Type B pancreatic cell (in vitro differentiated cells): Measurements from ENCODE around the gene NPB. TPM values are rescaled to one million over a fixed set of nuclear protein-coding genes. Genes with fewer than 3 reads are reported as not detected.
A peak's percentile ranks its signal among the peaks of the same experiment; 100 is the strongest.

Experiments used
- DNase-seq: peaks from one replicate; pipeline ENCODE4 v3.0.0; 2021; ENCODE audit warnings: mixed read lengths; ENCODE audit not compliant: unreplicated experiment; ENCODE audit errors: extremely low spot score
- H3K27ac Mint-ChIP-seq: 2 replicates; pipeline ENCODE4 v1.8.0; 2021; ENCODE audit warnings: mild to moderate bottlenecking, mixed read lengths
- H3K27me3 Mint-ChIP-seq: 2 replicates; pipeline ENCODE4 v1.8.0; 2021; ENCODE audit warnings: mixed read lengths
- H3K36me3 Mint-ChIP-seq: 2 replicates; pipeline ENCODE4 v1.8.0; 2021; ENCODE audit warnings: mixed read lengths
- H3K4me1 Mint-ChIP-seq: one replicate; pipeline ENCODE4 v1.8.0; 2021; ENCODE audit warnings: mixed read lengths; ENCODE audit not compliant: unreplicated experiment
- H3K4me3 Mint-ChIP-seq: 2 replicates; pipeline ENCODE4 v1.8.0; 2021; ENCODE audit warnings: mild to moderate bottlenecking, mixed read lengths
- H3K9me3 Mint-ChIP-seq: 2 replicates; pipeline ENCODE4 v1.8.0; 2021; ENCODE audit warnings: mixed read lengths
- CTCF ChIP-seq: fragments of 200-600 bp; sonication (generic); conservative IDR thresholded peaks from 2 replicates; pipeline ENCODE4 v1.5.0; 2021; ENCODE audit warnings: antibody characterized with exemption, mild to moderate bottlenecking
- total RNA-seq: library from RNA; stranded (reverse); gene quantifications from 2 replicates; pipeline ENCODE4 v1.2.1, GENCODE V29; 2021; ENCODE audit warnings: low replicate concordance

The NPB gene
- total RNA-seq, 1 donor from 2014 or later, result 2.5 TPM

DNA sequence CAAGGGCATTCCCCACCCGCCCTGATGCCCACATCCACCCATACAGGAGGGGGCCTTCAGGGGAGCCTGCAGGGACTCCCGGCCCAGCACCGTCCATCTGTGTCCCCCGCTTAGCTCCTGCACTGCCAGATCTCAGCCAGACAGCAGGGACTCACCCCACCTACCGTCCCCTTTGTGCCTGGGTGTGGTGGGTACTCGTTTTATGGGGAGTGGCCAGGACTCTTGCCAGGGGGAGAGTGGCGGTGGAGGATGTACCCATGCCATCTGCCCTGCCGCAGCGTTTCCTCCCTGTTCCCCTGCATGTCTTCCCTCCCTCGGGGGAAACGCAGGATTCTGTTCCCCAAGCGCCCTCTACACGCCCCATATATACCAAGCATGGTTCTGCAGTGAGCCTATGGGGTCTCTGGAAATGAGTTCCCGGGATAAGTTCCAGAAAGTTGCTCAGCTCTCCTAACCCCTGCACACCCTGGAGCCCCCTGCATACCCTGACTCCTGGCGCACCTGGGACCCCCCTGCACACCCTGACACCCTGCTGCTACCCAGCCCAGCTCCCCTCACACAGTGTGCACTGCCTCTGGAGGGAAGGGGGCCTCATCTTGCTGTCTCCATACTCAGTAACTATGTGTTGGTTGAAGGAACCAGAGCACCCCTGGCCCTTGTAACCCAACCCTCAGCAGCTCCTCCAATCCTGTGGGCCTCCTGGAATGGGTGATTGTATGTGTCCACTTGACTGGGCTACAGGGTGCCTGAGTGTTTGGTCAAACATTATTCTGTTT, 29.7 kb downstream of the NPB start:
- TF ChIP-seq CTCF, result no peak
- Mint-ChIP-seq H3K27me3 (no peaks in the 10 kb centered on the region), H3K9me3 (no peaks in the 10 kb centered on the region), H3K4me1 (peaks cover 3% of the 10 kb centered on the region), H3K4me3 (no peak overlapping the region), H3K36me3 (no peaks in the 10 kb centered on the region), H3K27ac (no peak overlapping the region)
- no peak for DNase-seq

DNA sequence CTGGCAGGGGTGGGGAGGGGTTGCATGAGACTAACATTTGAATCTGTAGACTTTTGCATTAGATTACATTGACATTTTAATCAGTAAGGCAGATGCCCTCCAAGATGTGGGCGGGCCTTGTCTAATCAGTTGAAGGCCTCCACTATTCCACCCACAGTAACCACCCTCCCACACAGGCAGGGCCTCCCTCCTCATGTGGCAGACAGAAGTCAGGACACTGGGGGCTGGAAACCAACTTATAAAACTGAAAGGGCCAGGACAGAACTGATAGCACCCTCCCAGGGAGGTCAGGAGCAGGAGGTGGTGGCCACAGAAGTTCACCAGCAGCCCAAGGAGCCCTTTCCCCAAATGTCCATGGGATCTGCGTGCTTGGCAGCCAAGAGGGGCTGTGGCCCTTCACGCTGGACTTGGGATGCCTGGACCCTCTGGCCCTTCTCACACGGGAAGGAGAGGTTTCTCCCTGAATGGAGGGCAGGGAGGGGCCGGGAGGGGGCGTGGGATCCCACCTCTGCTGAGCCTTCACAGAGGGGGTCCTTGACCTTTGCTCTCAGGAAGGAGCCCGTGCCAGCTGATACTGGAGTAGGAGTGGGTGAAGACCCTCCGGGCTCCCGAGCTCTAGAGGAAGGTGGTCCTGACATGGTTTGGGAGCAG, 30.4 kb downstream of the NPB start:
- Mint-ChIP-seq H3K27ac (no peak overlapping the region), H3K27me3 (no peaks in the 10 kb centered on the region), H3K4me1 (peaks cover 3% of the 10 kb centered on the region), H3K36me3 (no peaks in the 10 kb centered on the region), H3K9me3 (no peaks in the 10 kb centered on the region), H3K4me3 (no peak overlapping the region)
- DNase-seq, result no peak
- TF ChIP-seq CTCF, result no peak

DNA sequence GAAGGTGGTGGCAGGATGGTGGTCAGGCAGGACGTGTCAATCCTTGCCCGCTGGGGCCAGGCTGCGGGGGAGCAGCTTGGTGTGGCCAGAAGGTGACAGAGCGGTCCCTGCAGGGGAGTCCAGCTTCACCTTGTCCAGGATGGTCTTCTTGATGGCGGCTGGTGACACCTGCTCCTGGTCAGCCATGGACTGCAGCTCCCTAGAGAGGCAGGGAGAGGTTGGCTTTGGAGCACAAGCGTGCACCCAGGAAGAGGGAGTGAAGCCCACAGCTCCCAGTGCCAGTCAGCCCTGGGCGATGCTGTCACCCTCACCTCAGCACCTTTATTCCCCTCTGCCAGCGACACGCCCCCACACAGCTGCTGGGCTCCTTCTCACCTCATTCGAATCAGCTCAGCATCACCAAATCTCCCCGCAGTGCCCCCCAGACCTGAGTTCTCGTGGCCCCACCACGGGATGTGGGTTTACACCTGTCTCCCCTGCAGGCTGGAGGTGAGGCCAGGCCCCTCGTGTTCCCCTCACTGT, 31.2 kb downstream of the NPB start:
- Mint-ChIP-seq H3K36me3 (no peaks in the 10 kb centered on the region), H3K9me3 (no peaks in the 10 kb centered on the region), H3K27ac (no peak overlapping the region), H3K4me3 (no peak overlapping the region), H3K27me3 (no peaks in the 10 kb centered on the region), H3K4me1 (peaks cover 3% of the 10 kb centered on the region)
- TF ChIP-seq CTCF, result no peak
- no peak for DNase-seq

- H3K4me1 Mint-ChIP-seq, result peaks cover 3% of the 10 kb centered on the region
- no peak for TF ChIP-seq CTCF
- peak overlapping the region; percentile 76 for H3K4me3 Mint-ChIP-seq
- no peaks in the 10 kb centered on the region for H3K36me3 Mint-ChIP-seq
- H3K27me3 Mint-ChIP-seq, result no peaks in the 10 kb centered on the region
- DNase-seq, result no peak
- H3K9me3 Mint-ChIP-seq, result no peaks in the 10 kb centered on the region
- H3K27ac Mint-ChIP-seq, result peak overlapping the region; percentile 53
Observed at GRCh38 chr17:81934098-81934757, 32.2 kb downstream of the NPB start.

DNA sequence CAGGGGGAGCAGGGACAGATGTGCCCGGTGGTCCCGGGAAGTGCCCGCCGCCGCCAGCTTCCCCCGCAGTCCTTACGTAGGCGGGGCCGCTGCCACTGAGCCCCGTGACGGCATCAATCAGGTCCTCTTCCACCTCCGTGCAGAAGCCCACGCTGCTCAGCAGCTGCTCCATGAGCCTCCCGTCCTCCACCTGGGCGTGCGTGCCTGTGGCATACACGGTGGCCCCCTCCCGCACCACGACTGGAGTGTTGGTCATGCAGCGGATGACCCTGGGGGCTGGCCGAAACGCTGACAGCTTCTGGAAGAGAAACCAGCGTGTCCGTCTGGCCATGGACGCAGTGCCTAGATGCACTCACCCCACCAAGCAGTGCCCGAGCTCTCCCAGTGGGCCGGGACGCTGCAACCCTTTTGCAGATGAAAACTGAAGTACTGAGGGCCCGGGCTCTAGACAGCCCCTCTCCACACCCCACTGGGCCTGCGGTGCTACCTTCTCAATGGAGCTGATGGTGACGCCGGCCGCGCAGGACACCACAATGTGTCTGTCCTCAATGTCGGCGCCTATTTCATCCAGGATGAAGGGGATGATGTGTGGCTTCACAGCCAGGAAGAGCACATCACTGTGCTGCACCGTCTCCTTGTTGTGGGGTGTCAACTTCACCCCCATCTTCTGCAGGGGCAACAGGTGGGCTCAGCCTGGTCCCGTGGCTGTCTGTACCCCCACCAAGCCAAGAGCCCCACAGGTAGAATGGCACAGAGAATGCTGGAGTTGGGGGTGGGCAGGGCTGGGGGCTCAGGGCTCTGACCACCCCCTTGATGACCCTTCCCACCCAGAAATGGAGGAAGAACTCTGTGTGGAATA, 33.0 kb downstream of the NPB start:
- Mint-ChIP-seq H3K36me3 (no peaks in the 10 kb centered on the region), H3K27me3 (no peaks in the 10 kb centered on the region), H3K4me3 (peak overlapping the region; percentile 90), H3K4me1 (peaks cover 3% of the 10 kb centered on the region), H3K27ac (no peak overlapping the region), H3K9me3 (no peaks in the 10 kb centered on the region)
- DNase-seq, result no peak
- TF ChIP-seq CTCF, result no peak
